Measurements from ENCODE around the gene ZNF548. TPM values are rescaled to one million over a fixed set of nuclear protein-coding genes. Genes with fewer than 3 reads are reported as not detected.

Gene ZNF548
- total RNA-seq, 1 donor from 2014 or later = 24.5 TPM

Other genes starting within 250 kb of the ZNF548 start
- not detected in 2 replicates for gene ZIM3, start 244.7 kb upstream of the ZNF548 start, total RNA-seq
- gene DUXA, start 222.4 kb upstream of the ZNF548 start, total RNA-seq = not detected in 2 replicates
- 28.5 and 33.6 TPM in 2 replicates for gene ZNF264, start 198.4 kb upstream of the ZNF548 start, total RNA-seq
- gene AURKC, start 158.8 kb upstream of the ZNF548 start, total RNA-seq = 0.32 and 0.42 TPM in 2 replicates
- 9.4 and 10.9 TPM in 2 replicates for gene ZNF805, start 149.2 kb upstream of the ZNF548 start, total RNA-seq
- 42.0 and 44.9 TPM in 2 replicates for gene ZNF460, start 109.4 kb upstream of the ZNF548 start, total RNA-seq
- gene ZNF543, start 69.4 kb upstream of the ZNF548 start, total RNA-seq = 7.8 and 8.5 TPM in 2 replicates
- gene ZNF304, start 38.6 kb upstream of the ZNF548 start, total RNA-seq = 8.5 and 9.7 TPM in 2 replicates
- gene TRAPPC2B, start 26.3 kb upstream of the ZNF548 start, total RNA-seq = 6.4 and 6.8 TPM in 2 replicates
- gene ZNF547, start 26.3 kb upstream of the ZNF548 start, total RNA-seq = 2.0 and 3.9 TPM in 2 replicates
- gene ZNF17, start 21.3 kb downstream of the ZNF548 start, total RNA-seq = 13.6 and 15.0 TPM in 2 replicates
- gene ZNF749, start 45.5 kb downstream of the ZNF548 start, total RNA-seq = 13.1 and 13.6 TPM in 2 replicates
- 0.17 and 0.20 TPM in 2 replicates for gene VN1R1, start 67.3 kb downstream of the ZNF548 start, total RNA-seq
- 3.3 and 4.5 TPM in 2 replicates for gene ZNF772, start 87.7 kb downstream of the ZNF548 start, total RNA-seq
- 8.0 and 10.0 TPM in 2 replicates for gene ZNF419, start 97.9 kb downstream of the ZNF548 start, total RNA-seq
- gene ZNF773, start 110.1 kb downstream of the ZNF548 start, total RNA-seq = 9.6 and 10.0 TPM in 2 replicates
- 6.1 and 7.8 TPM in 2 replicates for gene ZNF549, start 137.5 kb downstream of the ZNF548 start, total RNA-seq
- gene ZNF550, start 170.0 kb downstream of the ZNF548 start, total RNA-seq = 7.7 and 9.3 TPM in 2 replicates
- 6.1 and 6.4 TPM in 2 replicates for gene ZNF416, start 189.1 kb downstream of the ZNF548 start, total RNA-seq
- gene ZIK1, start 194.3 kb downstream of the ZNF548 start, total RNA-seq = 5.5 and 7.0 TPM in 2 replicates
- gene ZNF530, start 210.0 kb downstream of the ZNF548 start, total RNA-seq = 6.6 and 6.8 TPM in 2 replicates
- gene ZNF134, start 224.4 kb downstream of the ZNF548 start, total RNA-seq = 13.9 and 18.5 TPM in 2 replicates
- 14.4 and 15.4 TPM in 2 replicates for gene ZNF211, start 243.3 kb downstream of the ZNF548 start, total RNA-seq